Right kidney (tissue), 1 donor: ENCODE data around the gene RNF181.
"Not testable (repeated sequence)": the region's sequence is repeated elsewhere in the genome, so short reads cannot be mapped to it uniquely, and the experiment has no call there.

Experiments used
- DNase-seq: peaks from one replicate; pipeline ENCODE4 v3.0.0-alpha.2; 2016

The RNF181 gene

GRCh38 chr2:85613717-85614515 lies 18.4 kb downstream of the RNF181 start:
- no peak for DNase-seq

- DNase-seq = not testable (repeated sequence)
Measured at GRCh38 chr2:85614757-85615156, 19.2 kb downstream of the RNF181 start.

- DNase-seq = no peak
Measured at GRCh38 chr2:85615413-85615728, 19.8 kb downstream of the RNF181 start.

- DNase-seq = not testable (repeated sequence)
Measured at GRCh38 chr2:85617723-85618122, 22.2 kb downstream of the RNF181 start.

DNA sequence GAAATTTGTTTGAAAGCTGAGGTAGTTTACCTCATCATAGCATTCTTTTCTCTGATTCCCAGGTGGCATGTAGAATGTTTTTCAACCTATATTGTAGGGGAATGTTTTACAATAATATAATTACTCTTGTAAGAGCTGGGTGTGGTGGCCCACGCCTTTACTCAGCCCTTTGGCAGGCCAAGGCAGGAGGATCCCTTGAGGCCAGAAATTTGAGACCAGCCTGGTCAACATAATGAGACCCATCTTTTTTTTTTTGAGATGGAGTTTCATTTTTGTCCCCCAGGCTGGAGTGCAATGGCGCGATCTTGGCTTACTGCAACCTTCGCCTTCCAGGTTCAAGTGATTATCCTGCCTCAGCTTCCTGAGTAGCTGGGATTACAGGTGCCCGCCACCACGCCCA lies 24.1 kb downstream of the RNF181 start:
- DNase-seq = no peak

GRCh38 chr2:85621338-85621737 lies 25.8 kb downstream of the RNF181 start:
- DNase-seq = no peak

DNA sequence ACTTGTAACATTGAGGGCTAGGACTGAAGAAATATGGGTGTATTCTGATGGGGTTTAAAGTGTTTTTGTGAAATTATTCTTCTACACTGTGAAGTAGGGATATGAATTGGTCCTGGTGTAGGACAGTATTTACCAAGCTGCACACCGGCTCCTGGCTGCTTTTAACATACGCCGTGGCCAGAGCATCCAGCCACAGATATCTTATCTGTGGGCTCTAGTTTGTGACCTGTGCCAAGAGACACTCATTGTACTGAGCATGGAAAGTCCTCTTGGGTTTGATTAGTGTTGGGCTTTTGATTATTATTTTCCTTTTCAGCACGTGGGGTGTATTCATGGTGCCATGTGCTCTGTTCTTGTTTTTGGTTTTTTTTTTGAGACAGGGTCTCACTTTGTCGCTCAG lies 28.4 kb downstream of the RNF181 start:
- no peak for DNase-seq

GRCh38 chr2:85628658-85629057 lies 33.1 kb downstream of the RNF181 start:
- no peak for DNase-seq

DNA sequence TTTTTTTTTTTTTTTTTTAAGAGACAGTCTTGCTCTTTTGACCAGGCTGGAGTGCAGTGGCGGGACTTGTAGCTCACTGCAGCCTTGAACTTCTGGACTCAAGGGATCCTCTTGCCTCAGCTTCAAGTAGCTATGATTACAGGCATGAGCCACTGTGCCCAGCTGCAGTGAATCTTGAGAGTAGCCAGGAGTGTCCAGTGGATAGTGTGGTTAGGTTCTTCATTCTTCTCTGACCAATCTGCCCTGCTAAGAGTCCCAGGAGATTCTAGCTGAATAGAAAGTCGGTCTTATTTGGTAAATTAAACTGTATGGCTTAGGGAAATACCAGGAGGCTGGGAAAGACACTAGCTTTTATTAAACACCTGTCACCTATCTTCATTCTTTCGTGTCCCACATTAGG lies 35.8 kb downstream of the RNF181 start:
- DNase-seq = no peak

GRCh38 chr2:85635011-85635410 lies 39.5 kb downstream of the RNF181 start:
- DNase-seq = no peak

- DNase-seq = no peak
Measured at GRCh38 chr2:85635636-85636035, 40.1 kb downstream of the RNF181 start.

GRCh38 chr2:85642725-85643124 lies 47.2 kb downstream of the RNF181 start:
- DNase-seq = no peak

- DNase-seq = no peak
Measured at GRCh38 chr2:85644909-85645308, 49.4 kb downstream of the RNF181 start.

- DNase-seq = no peak
Measured at GRCh38 chr2:85646166-85646565, 50.6 kb downstream of the RNF181 start.
